ENCODE data around the gene MYOM3.
"Not testable (repeated sequence)": the region's sequence is repeated elsewhere in the genome, so short reads cannot be mapped to it uniquely, and the experiment has no call there.

MYOM3 gene

GRCh38 chr1:24069817-24070216 lies 42.1 kb downstream of the MYOM3 start:
- no peak for DNase-seq

DNA sequence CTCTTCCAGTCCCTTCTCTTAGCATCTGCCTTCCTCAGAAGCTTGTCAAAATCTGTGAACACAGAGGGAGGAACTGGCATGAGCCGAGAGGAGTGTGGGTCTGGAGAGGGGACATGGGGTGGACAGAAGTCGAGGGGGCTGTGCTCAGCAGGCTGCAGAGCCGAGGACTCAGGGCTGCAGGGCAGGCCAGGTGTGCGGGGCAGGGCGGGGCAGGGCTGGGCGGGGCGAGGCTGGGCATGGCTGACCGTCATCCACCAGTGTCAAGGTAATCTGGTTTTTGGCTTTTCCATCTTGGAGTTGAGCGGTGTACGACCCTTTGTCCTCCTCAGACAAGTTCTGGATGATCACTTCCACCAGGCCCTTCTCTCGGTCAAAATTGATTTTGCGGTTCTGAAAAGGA lies 44.0 kb downstream of the MYOM3 start:
- DNase-seq = no peak

DNA sequence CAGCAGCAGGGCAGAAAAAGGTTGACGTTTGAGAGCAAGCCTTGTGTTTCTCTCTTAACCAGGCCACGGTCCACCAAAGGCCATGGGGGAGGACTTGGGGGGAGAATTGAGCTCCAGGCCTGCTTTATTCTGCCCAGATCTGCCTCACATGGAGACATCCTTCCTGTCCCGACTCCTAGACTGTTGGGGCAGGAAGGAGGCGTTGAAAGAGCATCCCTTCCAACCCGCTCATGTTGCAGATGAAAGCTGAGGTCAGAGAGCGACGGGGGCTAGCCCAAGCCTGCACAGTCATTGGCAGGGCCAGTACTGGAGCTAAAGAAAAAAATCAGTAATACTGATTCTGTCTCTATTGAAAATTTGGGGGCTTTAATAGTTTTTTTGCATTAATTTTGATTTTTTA lies 46.6 kb downstream of the MYOM3 start:
- DNase-seq = no peak

DNA sequence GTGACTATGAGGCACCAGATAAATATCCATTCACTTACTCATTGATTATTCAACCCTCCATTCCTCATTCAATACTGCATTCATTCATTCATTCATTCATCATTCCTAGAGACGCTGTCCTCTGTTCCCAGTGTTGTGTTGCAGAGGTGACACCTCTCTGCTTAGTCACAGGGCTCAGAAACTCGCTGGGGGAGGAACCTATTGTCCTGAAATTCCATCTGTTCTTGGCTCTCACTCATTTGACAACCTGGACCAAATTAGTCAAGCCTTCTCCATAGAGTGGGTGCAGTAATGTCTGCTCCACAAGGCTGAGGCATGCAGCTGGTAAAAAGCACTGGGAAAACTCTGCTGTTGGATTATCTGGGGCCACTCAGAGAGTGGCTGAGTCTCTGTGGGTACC lies 49.7 kb downstream of the MYOM3 start:
- no peak for DNase-seq

- no peak for DNase-seq
Measured at GRCh38 chr1:24060482-24060881, 51.5 kb downstream of the MYOM3 start.

DNA sequence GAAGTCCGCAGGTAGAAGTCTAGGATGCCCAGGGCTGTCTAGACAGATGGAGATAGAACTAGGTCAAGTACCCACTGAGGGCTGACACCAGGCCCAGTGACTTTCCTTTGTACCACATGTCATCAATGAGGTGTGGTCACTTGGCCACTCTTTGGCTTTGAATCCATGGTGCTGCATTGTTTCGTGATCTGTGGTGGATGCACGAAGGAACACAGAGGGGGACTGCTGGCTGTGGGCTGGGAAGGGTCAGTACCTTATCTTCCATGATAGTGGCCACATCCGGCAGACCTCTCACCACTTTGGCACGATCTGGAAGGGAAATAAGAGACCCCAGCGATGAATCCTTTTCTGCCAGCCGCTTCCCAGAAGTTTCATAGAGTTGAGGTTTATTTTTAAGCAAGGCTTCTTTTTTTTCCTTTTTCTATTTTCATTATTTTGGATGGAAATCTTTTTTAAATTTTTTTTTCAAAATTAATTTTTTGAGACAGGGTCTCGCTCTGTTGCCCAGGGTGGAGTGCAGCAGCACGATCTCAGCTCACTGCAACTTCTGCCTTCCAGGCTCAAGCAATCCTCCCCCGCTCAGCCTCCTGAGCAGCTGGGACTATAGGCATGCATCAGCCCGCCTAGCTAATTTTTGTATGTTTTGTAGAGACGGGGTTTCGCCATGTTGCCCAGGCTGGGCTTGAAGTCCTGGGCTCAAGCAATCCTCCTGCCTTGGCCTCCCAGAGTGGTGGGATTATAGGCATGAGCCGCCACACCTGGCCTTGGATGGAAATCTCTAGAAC lies 53.1 kb downstream of the MYOM3 start:
- no peak for DNase-seq

- DNase-seq = no peak
Measured at GRCh38 chr1:24057171-24057570, 54.8 kb downstream of the MYOM3 start.

- DNase-seq = no peak
Measured at GRCh38 chr1:24055681-24056080, 56.3 kb downstream of the MYOM3 start.

DNA sequence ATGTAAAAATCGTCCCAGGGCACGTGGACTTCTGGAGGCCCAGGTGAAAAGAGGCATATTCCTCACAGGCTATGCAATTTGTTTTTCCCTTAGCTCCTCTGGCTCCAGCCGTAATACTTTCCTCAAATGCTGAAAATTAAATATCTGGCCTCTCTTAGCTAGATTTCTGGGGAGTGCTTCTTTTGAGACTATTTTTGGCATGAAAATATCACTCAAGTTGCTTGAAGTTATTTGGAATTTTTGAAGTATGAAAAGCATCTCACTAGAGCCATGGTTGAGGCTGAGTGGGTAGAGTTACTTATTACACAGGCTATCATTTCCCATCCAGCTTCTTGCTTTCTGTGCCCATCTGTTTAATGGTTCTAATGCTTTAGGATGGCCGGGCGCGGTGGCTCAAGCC lies 59.7 kb downstream of the MYOM3 start:
- no peak for DNase-seq

GRCh38 chr1:24051206-24051945 lies 60.6 kb downstream of the MYOM3 start:
- no peak for DNase-seq

- no peak for DNase-seq
Measured at GRCh38 chr1:24049733-24050132, 62.2 kb downstream of the MYOM3 start.

- not testable (repeated sequence) for DNase-seq
Measured at GRCh38 chr1:24048894-24049293, 63.0 kb downstream of the MYOM3 start.

- DNase-seq = no peak
Measured at GRCh38 chr1:24048205-24048869, 63.6 kb downstream of the MYOM3 start.

GRCh38 chr1:24047110-24047477 lies 64.8 kb downstream of the MYOM3 start:
- no peak for DNase-seq

- DNase-seq = no peak
Measured at GRCh38 chr1:24045771-24046170, 66.2 kb downstream of the MYOM3 start.

DNA sequence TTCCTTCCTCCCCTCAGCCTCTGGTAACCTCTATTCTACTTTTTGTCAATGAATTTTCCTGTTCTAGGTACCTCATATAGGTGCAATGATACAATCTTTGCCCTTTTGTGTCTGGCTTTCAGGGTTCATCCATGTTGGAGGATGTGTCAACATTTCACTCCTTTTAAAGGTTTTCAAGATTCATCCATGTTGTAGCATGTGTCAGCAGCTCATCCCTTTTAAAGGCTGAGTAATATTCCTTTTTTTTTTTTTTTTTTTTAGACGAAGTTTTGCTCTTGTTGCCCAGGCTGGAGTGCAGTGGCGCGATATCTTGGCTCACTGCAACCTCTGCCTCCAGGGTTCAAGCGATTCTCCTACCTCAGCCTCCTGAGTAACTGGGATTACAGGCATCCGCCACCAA lies 67.3 kb downstream of the MYOM3 start:
- DNase-seq = not testable (repeated sequence)

- no peak for DNase-seq
Measured at GRCh38 chr1:24043345-24044032, 68.4 kb downstream of the MYOM3 start.

DNA sequence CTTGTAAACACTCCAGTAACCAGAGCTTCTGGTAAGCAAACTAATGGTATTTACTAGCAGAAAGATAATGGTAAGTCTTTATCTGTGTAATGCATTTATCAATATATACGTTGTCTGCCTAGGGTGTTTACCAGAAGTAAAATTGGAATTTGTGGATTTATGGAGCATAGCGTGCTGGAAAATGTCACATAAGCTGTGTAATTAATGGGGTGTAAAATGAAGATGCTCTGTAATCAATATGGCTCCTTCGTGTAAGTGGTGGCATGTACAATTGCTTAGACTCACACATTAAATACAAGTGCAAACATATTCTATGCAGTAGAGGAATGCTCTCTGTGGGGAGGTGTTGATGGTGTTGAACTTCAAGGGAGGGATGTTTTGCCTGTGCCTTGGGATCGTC lies 69.6 kb downstream of the MYOM3 start:
- DNase-seq = no peak

- DNase-seq = no peak
Measured at GRCh38 chr1:24036088-24036487, 75.8 kb downstream of the MYOM3 start.

- DNase-seq = no peak
Measured at GRCh38 chr1:24032981-24033380, 79.0 kb downstream of the MYOM3 start.

DNA sequence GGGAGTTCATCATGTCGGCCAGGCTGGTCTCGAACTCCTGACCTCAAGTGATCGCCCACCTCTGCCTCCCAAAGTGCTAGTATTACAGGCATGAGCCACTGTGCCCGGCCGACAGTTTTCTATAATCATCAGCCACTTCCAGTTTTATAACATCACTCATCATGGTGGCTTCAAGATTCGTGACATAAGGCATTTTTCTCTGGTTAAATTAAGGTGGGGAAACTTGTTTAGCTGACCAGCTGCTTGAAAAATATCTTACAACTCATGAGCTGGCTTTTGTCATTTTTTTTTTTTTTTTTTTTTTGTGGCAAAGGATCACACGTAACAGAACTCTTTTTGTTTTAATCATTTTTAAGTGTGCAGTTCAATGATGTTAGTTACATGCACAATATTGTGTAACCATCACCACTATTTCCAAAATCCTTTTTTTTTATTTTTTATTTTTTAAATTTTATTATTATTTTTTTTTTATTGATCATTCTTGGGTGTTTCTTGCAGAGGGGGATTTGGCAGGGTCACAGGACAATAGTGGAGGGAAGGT lies 80.9 kb downstream of the MYOM3 start:
- DNase-seq = not testable (repeated sequence)

GRCh38 chr1:24027838-24028468 lies 84.0 kb downstream of the MYOM3 start:
- peak in 1 of 2 experiments; percentile 24 for DNase-seq
